ENCODE measurements around the gene SLC35F1. TPM values are rescaled to one million over a fixed set of nuclear protein-coding genes. Genes with fewer than 3 reads are reported as not detected.

Gene SLC35F1
- total and polyA plus RNA-seq, 2 donors (not counting 1 experiment from before 2014, with no cell fraction given), result 0.09 to 0.17 TPM

- Histone ChIP-seq H3K4me2 (ENCODE audit: extremely low read depth, insufficient read depth, low read length) (no peak overlapping the region), H3K36me3 (ENCODE audit: control insufficient read depth, insufficient read depth, low read length) (no peaks in the 10 kb centered on the region), H3K4me3 (replicated peaks in 1 of 4; ENCODE audit: control extremely low read depth in 1 of 4, insufficient read depth in 1 of 4, low read depth in 3 of 4, low read length in 4 of 4) (no peak overlapping the region), H4K20me1 (ENCODE audit: control insufficient read depth, extremely low read depth, insufficient read depth, low read length) (no peaks in the 10 kb centered on the region), H3K9ac (ENCODE audit: insufficient read depth, low read length) (no peak overlapping the region), H3K4me1 (ENCODE audit: control insufficient read depth, extremely low read depth, insufficient read depth, low read length) (no peaks in the 10 kb centered on the region), H3K27ac (ENCODE audit: insufficient read depth, low read length) (no peak overlapping the region), H2AFZ (ENCODE audit: low read length) (no peak overlapping the region), H3K9me3 (ENCODE audit: control insufficient read depth, insufficient read depth, low read depth, low read length) (no peaks in the 10 kb centered on the region), H3K27me3 (ENCODE audit: control insufficient read depth, insufficient read depth, low read length) (no peaks in the 10 kb centered on the region), H3K79me2 (ENCODE audit: control insufficient read depth, insufficient read depth, low read length) (no peaks in the 10 kb centered on the region)
- DNase-seq (ENCODE audit: low read depth in 2 of 2), result no peak
- TF ChIP-seq EZH2 (IDR thresholded peaks at IDR 0.05; ENCODE audit: low read length, missing control alignments), result no peak
- TF ChIP-seq, protein P1, sequence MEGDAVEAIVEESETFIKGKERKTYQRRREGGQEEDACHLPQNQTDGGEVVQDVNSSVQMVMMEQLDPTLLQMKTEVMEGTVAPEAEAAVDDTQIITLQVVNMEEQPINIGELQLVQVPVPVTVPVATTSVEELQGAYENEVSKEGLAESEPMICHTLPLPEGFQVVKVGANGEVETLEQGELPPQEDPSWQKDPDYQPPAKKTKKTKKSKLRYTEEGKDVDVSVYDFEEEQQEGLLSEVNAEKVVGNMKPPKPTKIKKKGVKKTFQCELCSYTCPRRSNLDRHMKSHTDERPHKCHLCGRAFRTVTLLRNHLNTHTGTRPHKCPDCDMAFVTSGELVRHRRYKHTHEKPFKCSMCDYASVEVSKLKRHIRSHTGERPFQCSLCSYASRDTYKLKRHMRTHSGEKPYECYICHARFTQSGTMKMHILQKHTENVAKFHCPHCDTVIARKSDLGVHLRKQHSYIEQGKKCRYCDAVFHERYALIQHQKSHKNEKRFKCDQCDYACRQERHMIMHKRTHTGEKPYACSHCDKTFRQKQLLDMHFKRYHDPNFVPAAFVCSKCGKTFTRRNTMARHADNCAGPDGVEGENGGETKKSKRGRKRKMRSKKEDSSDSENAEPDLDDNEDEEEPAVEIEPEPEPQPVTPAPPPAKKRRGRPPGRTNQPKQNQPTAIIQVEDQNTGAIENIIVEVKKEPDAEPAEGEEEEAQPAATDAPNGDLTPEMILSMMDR (conservative IDR thresholded peaks at IDR 0.05 in 1 of 2, IDR thresholded peaks at IDR 0.05 in 1 of 2; ENCODE audit: low read depth in 1 of 2, low read length in 2 of 2), result no peak
These were observed 341.1 kb downstream of the SLC35F1 start for GRCh38 chr6:118248171-118248570.

GRCh38 chr6:118249680-118250079 is 342.6 kb downstream of the SLC35F1 start:
- no peaks in the 10 kb centered on the region for H3K36me3 ChIP-seq (ENCODE audit: control insufficient read depth, insufficient read depth, low read length)
- H4K20me1 ChIP-seq (ENCODE audit: control insufficient read depth, extremely low read depth, insufficient read depth, low read length), result no peaks in the 10 kb centered on the region
- H3K27me3 ChIP-seq (ENCODE audit: control insufficient read depth, insufficient read depth, low read length), result no peaks in the 10 kb centered on the region
- H3K27ac ChIP-seq (ENCODE audit: insufficient read depth, low read length), result no peak overlapping the region
- H3K4me3 ChIP-seq (replicated peaks in 1 of 4; ENCODE audit: control extremely low read depth in 1 of 4, insufficient read depth in 1 of 4, low read depth in 3 of 4, low read length in 4 of 4), result no peak overlapping the region
- TF ChIP-seq, protein P1 (conservative IDR thresholded peaks at IDR 0.05 in 1 of 2, IDR thresholded peaks at IDR 0.05 in 1 of 2; ENCODE audit: low read depth in 1 of 2, low read length in 2 of 2), result no peak
- TF ChIP-seq EZH2 (IDR thresholded peaks at IDR 0.05; ENCODE audit: low read length, missing control alignments), result no peak
- no peak overlapping the region for H3K9ac ChIP-seq (ENCODE audit: insufficient read depth, low read length)
- no peak overlapping the region for H3K4me2 ChIP-seq (ENCODE audit: extremely low read depth, insufficient read depth, low read length)
- no peaks in the 10 kb centered on the region for H3K79me2 ChIP-seq (ENCODE audit: control insufficient read depth, insufficient read depth, low read length)
- H2AFZ ChIP-seq (ENCODE audit: low read length), result no peak overlapping the region
- no peaks in the 10 kb centered on the region for H3K4me1 ChIP-seq (ENCODE audit: control insufficient read depth, extremely low read depth, insufficient read depth, low read length)
- no peaks in the 10 kb centered on the region for H3K9me3 ChIP-seq (ENCODE audit: control insufficient read depth, insufficient read depth, low read depth, low read length)
- no peak for DNase-seq (ENCODE audit: low read depth in 2 of 2)

DNA sequence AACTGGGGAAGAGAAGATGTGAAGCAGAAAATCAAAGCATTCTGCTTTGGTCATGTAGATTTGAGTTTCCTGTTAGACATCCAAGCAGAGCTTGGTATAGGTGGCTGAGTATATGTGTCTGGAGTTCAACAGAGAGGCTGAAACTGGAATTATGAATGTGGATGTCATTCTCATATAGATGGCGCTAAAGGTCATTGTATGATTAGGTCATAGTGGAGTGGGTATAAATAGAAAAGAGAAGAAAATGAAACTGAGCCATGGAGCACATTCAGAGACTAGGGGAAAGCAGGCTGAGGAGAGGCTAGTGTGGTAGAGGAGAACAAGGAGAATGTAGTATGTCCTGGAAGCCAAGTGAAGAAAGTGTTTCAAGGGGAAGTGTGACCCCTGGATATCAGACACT is 345.4 kb downstream of the SLC35F1 start:
- no peak for DNase-seq (ENCODE audit: low read depth in 2 of 2)
- no peaks in the 10 kb centered on the region for H4K20me1 ChIP-seq (ENCODE audit: control insufficient read depth, extremely low read depth, insufficient read depth, low read length)
- H3K4me1 ChIP-seq (ENCODE audit: control insufficient read depth, extremely low read depth, insufficient read depth, low read length), result no peaks in the 10 kb centered on the region
- no peak overlapping the region for H2AFZ ChIP-seq (ENCODE audit: low read length)
- TF ChIP-seq, protein P1 (conservative IDR thresholded peaks at IDR 0.05 in 1 of 2, IDR thresholded peaks at IDR 0.05 in 1 of 2; ENCODE audit: low read depth in 1 of 2, low read length in 2 of 2), result no peak
- no peak for TF ChIP-seq EZH2 (IDR thresholded peaks at IDR 0.05; ENCODE audit: low read length, missing control alignments)
- no peak overlapping the region for H3K9ac ChIP-seq (ENCODE audit: insufficient read depth, low read length)
- peak overlapping the region; percentile 2 for H3K4me2 ChIP-seq (ENCODE audit: extremely low read depth, insufficient read depth, low read length)
- no peaks in the 10 kb centered on the region for H3K9me3 ChIP-seq (ENCODE audit: control insufficient read depth, insufficient read depth, low read depth, low read length)
- H3K4me3 ChIP-seq (replicated peaks in 1 of 4; ENCODE audit: control extremely low read depth in 1 of 4, insufficient read depth in 1 of 4, low read depth in 3 of 4, low read length in 4 of 4), result no peak overlapping the region
- no peaks in the 10 kb centered on the region for H3K27me3 ChIP-seq (ENCODE audit: control insufficient read depth, insufficient read depth, low read length)
- no peaks in the 10 kb centered on the region for H3K36me3 ChIP-seq (ENCODE audit: control insufficient read depth, insufficient read depth, low read length)
- H3K27ac ChIP-seq (ENCODE audit: insufficient read depth, low read length), result no peak overlapping the region
- no peaks in the 10 kb centered on the region for H3K79me2 ChIP-seq (ENCODE audit: control insufficient read depth, insufficient read depth, low read length)
